HEK293 (cell line): Measurements from ENCODE around the gene NIPAL3.

Source experiments
- CTCF ChIA-PET: fragments of 350-600 bp; formaldehyde crosslinking; extraction: SDS; loops from one replicate; lab custom pipeline; 2021; ENCODE audit warnings: antibody characterized with exemption; lab: Yijun Ruan, JAX
- POLR2A ChIA-PET: fragments of 300-600 bp; formaldehyde crosslinking; extraction: SDS; loops from one replicate; lab custom pipeline; 2020; ENCODE audit warnings: antibody characterized with exemption, inconsistent platforms; lab: Yijun Ruan, JAX
- H3K27ac ChIP-seq: fragments of 200-500 bp; sonication (Bioruptor generic); 2 replicates; pipeline ENCODE4 v1.5.1; 2014; ENCODE audit warnings: low read depth, low read length, control low read depth, inconsistent platforms; ENCODE audit errors: extremely low read depth
- H3K36me3 ChIP-seq, 2 experiments: fragments of 200-500 bp in 1 of 2; sonication (Bioruptor generic) in 1 of 2; 1 replicate in 1 of 2; 2 replicates in 1 of 2; pipeline ENCODE4 v1.5.1; 2014 to 2017; ENCODE audit warnings: inconsistent platforms in 2 of 2, low read length in 2 of 2; ENCODE audit not compliant: control insufficient read depth in 2 of 2, insufficient read depth in 1 of 2
- H3K4me1 ChIP-seq: fragments of 200-500 bp; sonication (Bioruptor generic); 2 replicates; pipeline ENCODE4 v1.5.1; 2014; ENCODE audit warnings: mild to moderate bottlenecking, low read length, inconsistent platforms; ENCODE audit not compliant: control insufficient read depth, insufficient read depth
- H3K4me3 ChIP-seq: 2 replicates; pipeline ENCODE4 v1.5.1; 2011; ENCODE audit warnings: low read depth, mild to moderate bottlenecking, control low read depth, low read length, moderate library complexity
- H3K9me3 ChIP-seq: fragments of 200-500 bp; sonication (Bioruptor generic); 2 replicates; pipeline ENCODE4 v1.5.1; 2014; ENCODE audit warnings: low read depth, low read length, inconsistent platforms; ENCODE audit not compliant: control insufficient read depth, insufficient read depth
- PRDM10 ChIP-seq: fragments of 450-650 bp; formaldehyde crosslinking; IDR thresholded peaks from 2 replicates; pipeline ENCODE4 v1.5.1; 2016; ENCODE audit warnings: missing biosample characterization, missing genetic modification characterization
- SP7 ChIP-seq: fragments of 450-650 bp; formaldehyde crosslinking; IDR thresholded peaks from 2 replicates; pipeline ENCODE4 v1.5.1; 2016; ENCODE audit warnings: missing biosample characterization, missing genetic modification characterization
- TCF7L2 ChIP-seq: IDR thresholded peaks from 2 replicates; pipeline ENCODE4 v1.6.1; 2011; ENCODE audit warnings: low read depth, mild to moderate bottlenecking, inconsistent platforms, low read length, moderate library complexity, borderline replicate concordance
- ZNF121 ChIP-seq: fragments of 450-650 bp; formaldehyde crosslinking; IDR thresholded peaks from 2 replicates; pipeline ENCODE4 v1.5.1; 2016; ENCODE audit warnings: missing biosample characterization, missing genetic modification characterization
- ZNF202 ChIP-seq: fragments of 450-650 bp; formaldehyde crosslinking; IDR thresholded peaks from 2 replicates; pipeline ENCODE4 v1.5.1; 2016; ENCODE audit warnings: missing biosample characterization, missing genetic modification characterization, borderline replicate concordance
- ZNF394 ChIP-seq: fragments of 450-650 bp; formaldehyde crosslinking; IDR thresholded peaks from 2 replicates; pipeline ENCODE4 v1.5.1; 2016; ENCODE audit warnings: missing biosample characterization, missing genetic modification characterization, mild to moderate bottlenecking, moderate library complexity, borderline replicate concordance
- ZNF416 ChIP-seq: fragments of 450-650 bp; formaldehyde crosslinking; IDR thresholded peaks from 2 replicates; pipeline ENCODE4 v1.5.1; 2016; ENCODE audit warnings: missing biosample characterization, missing genetic modification characterization
- ZNF433 ChIP-seq: fragments of 450-650 bp; formaldehyde crosslinking; IDR thresholded peaks from 2 replicates; pipeline ENCODE4 v1.5.1; 2016; ENCODE audit warnings: missing biosample characterization, missing genetic modification characterization, low read depth
- ZNF510 ChIP-seq: fragments of 450-650 bp; formaldehyde crosslinking; IDR thresholded peaks from 2 replicates; pipeline ENCODE4 v1.5.1; 2018; ENCODE audit warnings: mild to moderate bottlenecking, missing genetic modification characterization, missing biosample characterization; ENCODE audit not compliant: insufficient replicate concordance
- ZNF513 ChIP-seq: fragments of 450-650 bp; IDR thresholded peaks from 2 replicates; pipeline ENCODE4 v1.5.1; 2018; ENCODE audit warnings: missing biosample characterization, missing genetic modification characterization
- ZNF521 ChIP-seq: fragments of 450-650 bp; formaldehyde crosslinking; IDR thresholded peaks from 2 replicates; pipeline ENCODE4 v1.5.1; 2017; ENCODE audit warnings: missing biosample characterization, mild to moderate bottlenecking, missing genetic modification characterization
- ZSCAN5A ChIP-seq: fragments of 450-650 bp; formaldehyde crosslinking; IDR thresholded peaks from 2 replicates; pipeline ENCODE4 v1.5.1; 2016; ENCODE audit warnings: missing biosample characterization, missing genetic modification characterization

The NIPAL3 gene

GRCh38 chr1:24424207-24424606 lies 8.6 kb downstream of the NIPAL3 start:
- no peak for TF ChIP-seq PRDM10
- no peak for TF ChIP-seq ZNF202 (tag by site-specific recombination)
- Histone ChIP-seq H3K9me3 (no peaks in the 10 kb centered on the region), H3K27ac (no peak overlapping the region), H3K4me3 (no peak overlapping the region), H3K4me1 (no peaks in the 10 kb centered on the region), H3K36me3 (peaks cover 3 to 58% of the 10 kb centered on the region in 2 experiments; a peak in 2 of 3 replicates)
- CTCF ChIA-PET: interaction anchor here (0.6 to 3.9 kb wide), 4 partner anchors 9 to 163 kb away, joined by 4 to 23 read pairs (median 8); partner anchors contain the start of gene NIPAL3
- POLR2A ChIA-PET: interaction anchor here (2.1 kb wide), 1 partner anchor 9 kb away, joined by 7 read pairs; the partner anchor contains the start of gene NIPAL3

- no peak for TF ChIP-seq ZNF121
- TF ChIP-seq ZNF510 (tag by site-specific recombination): no peak
- no peak for TF ChIP-seq ZNF521 (tag by site-specific recombination)
- peaks cover 3 to 51% of the 10 kb centered on the region in 2 experiments; a peak in 2 of 3 replicates for H3K36me3 ChIP-seq
- CTCF ChIA-PET: interaction anchor here (0.7 to 2.4 kb wide), 4 partner anchors 9 to 152 kb away, joined by 3 to 15 read pairs (median 8); partner anchors contain the start of genes NIPAL3 and STPG1
- H3K27ac ChIP-seq: no peak overlapping the region
- H3K9me3 ChIP-seq: no peaks in the 10 kb centered on the region
- H3K4me1 ChIP-seq: no peaks in the 10 kb centered on the region
- no peak overlapping the region for H3K4me3 ChIP-seq
- POLR2A ChIA-PET: interaction anchor here (0.6 to 2.1 kb wide), 2 partner anchors 10 to 1100 kb away, joined by 3 to 7 read pairs; partner anchors contain the start of gene NIPAL3
Measured at GRCh38 chr1:24424990-24425389, 9.4 kb downstream of the NIPAL3 start.

GRCh38 chr1:24425441-24425840 lies 9.8 kb downstream of the NIPAL3 start:
- CTCF ChIA-PET: interaction anchor here (0.7 to 2.4 kb wide), 4 partner anchors 9 to 152 kb away, joined by 3 to 15 read pairs (median 8); partner anchors contain the start of genes NIPAL3 and STPG1
- H3K4me3 ChIP-seq: no peak overlapping the region
- no peak overlapping the region for H3K27ac ChIP-seq
- POLR2A ChIA-PET: interaction anchor here (0.6 to 2.1 kb wide), 2 partner anchors 10 to 1100 kb away, joined by 3 to 7 read pairs; partner anchors contain the start of gene NIPAL3
- H3K9me3 ChIP-seq: no peaks in the 10 kb centered on the region
- H3K36me3 ChIP-seq: peaks cover 3 to 46% of the 10 kb centered on the region in 2 experiments; a peak in 2 of 3 replicates
- no peaks in the 10 kb centered on the region for H3K4me1 ChIP-seq
- TF ChIP-seq ZNF394 (tag by site-specific recombination) (no peak), TCF7L2 (no peak), SP7 (tag by site-specific recombination) (0 out of 2 replicates have a peak, but pooled peaks have one; percentile 13), ZSCAN5A (tag by site-specific recombination) (no peak), ZNF433 (tag by site-specific recombination) (no peak), ZNF416 (tag by site-specific recombination) (no peak), ZNF513 (tag by site-specific recombination) (no peak)
